GM20000 (cell line): Measurements from ENCODE around the gene VMAC.
A peak's percentile ranks its signal among the peaks of the same experiment; 100 is the strongest.

Experiments used
- DNase-seq: peaks from one replicate; pipeline ENCODE4 v3.0.0; 2012; ENCODE audit warnings: low spot score
- CTCF ChIP-seq: IDR thresholded peaks from 2 replicates; pipeline ENCODE4 v1.5.1; 2012; ENCODE audit warnings: mild to moderate bottlenecking, control low read depth; ENCODE audit errors: extremely low read depth, missing control alignments

The VMAC gene

GRCh38 chr19:5903056-5903623, 1.5 kb upstream of the VMAC start:
- TF ChIP-seq CTCF: no peak
- no peak for DNase-seq

GRCh38 chr19:5903624-5904351, 884 bp upstream of the VMAC start, which contains the start of gene NDUFA11:
Gene NDUFA11 (minus strand): TSS chr19:5903790. CDS start chr19:5903708, 82 bp downstream.
- peak; percentile 93 for DNase-seq
- TF ChIP-seq CTCF: no peak

- TF ChIP-seq CTCF: no peak
- DNase-seq: no peak
Measured at GRCh38 chr19:5905114-5905778, 574 bp downstream of the VMAC start.

- DNase-seq: no peak
Measured at GRCh38 chr19:5907241-5907640, 2.6 kb downstream of the VMAC start.

GRCh38 chr19:5908773-5909442, 4.2 kb downstream of the VMAC start:
- no peak for TF ChIP-seq CTCF
- DNase-seq: no peak

More at GRCh38 chr19:5907241-5907640, 2.6 kb downstream of the VMAC start:
- no peak for TF ChIP-seq CTCF

GRCh38 chr19:5910638-5910907, 5.9 kb downstream of the VMAC start:
- no peak for TF ChIP-seq CTCF
- DNase-seq: no peak

GRCh38 chr19:5911366-5911765, 6.7 kb downstream of the VMAC start:
- no peak for TF ChIP-seq CTCF
- DNase-seq: no peak
